AG04450 (cell line): ENCODE data around the gene EXOSC7. TPM values are rescaled to one million over a fixed set of nuclear protein-coding genes. Genes with fewer than 3 reads are reported as not detected.
"Not testable (repeated sequence)": the region's sequence is repeated elsewhere in the genome, so short reads cannot be mapped to it uniquely, and the experiment has no call there.

ENCODE experiments used
- CTCF ChIA-PET: fragments of 300-600, 350-600 bp; formaldehyde crosslinking; extraction: SDS; loops from one replicate; lab custom pipeline; 2022; ENCODE audit warnings: antibody characterized with exemption, inconsistent platforms; lab: Charles Lee
- POLR2A ChIA-PET: fragments of 350-600 bp; formaldehyde crosslinking; extraction: SDS; loops from one replicate; lab custom pipeline; 2021; ENCODE audit warnings: antibody characterized with exemption, inconsistent platforms; lab: Yijun Ruan, JAX
- DNase-seq: peaks from one replicate; pipeline ENCODE4 v3.0.0-alpha.2; 2011; ENCODE audit warnings: low read depth, low spot score
- H3K27ac ChIP-seq: one replicate; pipeline ENCODE4 v1.5.1; 2012; ENCODE audit warnings: low read depth, low read length, control low read depth
- H3K27me3 ChIP-seq: one replicate; pipeline ENCODE4 v1.6.0; 2012; ENCODE audit warnings: low read length; ENCODE audit not compliant: control insufficient read depth, insufficient read depth
- H3K4me3 ChIP-seq: 2 replicates; pipeline ENCODE4 v1.5.1; 2011; ENCODE audit warnings: mild to moderate bottlenecking, low read depth, low read length, control low read depth
- H3K9me3 ChIP-seq: 2 replicates; pipeline ENCODE4 v1.5.1; 2012; ENCODE audit warnings: low read length; ENCODE audit not compliant: control insufficient read depth, insufficient read depth
- polyA plus RNA-seq: library from polyadenylated mRNA; depleted of rRNA; stranded (reverse); fragments of >200 nt; gene quantifications from 2 replicates; pipeline ENCODE4 v1.2.3, GENCODE V29; 2011
- TF ChIP-seq, protein P1 (sequence below): IDR thresholded peaks from 2 replicates; pipeline ENCODE4 v1.5.1; 2011; ENCODE audit warnings: low read depth, low read length, control low read depth, inconsistent platforms

Gene EXOSC7
- polyA plus RNA-seq, 1 experiment, result 70.6 TPM

DNA sequence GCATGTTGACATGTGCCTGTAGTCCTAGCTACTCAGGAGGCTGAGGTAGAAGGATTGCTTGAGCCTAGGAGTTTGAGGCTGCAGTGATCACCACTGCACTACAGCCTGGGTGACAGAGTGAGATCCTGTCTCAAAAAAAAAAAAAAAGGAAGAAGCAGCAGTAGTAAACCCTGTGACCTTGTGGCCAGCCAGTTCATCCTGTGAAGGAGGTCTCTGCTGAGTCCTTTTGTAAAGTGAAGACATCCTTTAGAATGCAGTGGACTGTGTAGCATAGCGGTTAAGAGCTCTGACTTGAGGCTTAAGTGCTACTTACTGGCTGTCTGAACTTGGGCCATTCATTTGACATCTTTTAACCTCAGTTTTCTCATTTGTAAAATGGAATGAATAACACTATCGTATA is 8.3 kb downstream of the EXOSC7 start:
- ChIA-PET CTCF (interaction anchor here (0.6 to 2.4 kb wide), 2 partner anchors 9 to 360 kb away, joined by 5 to 14 read pairs; no protein-coding TSS in a partner anchor), POLR2A (no interaction called here)
- H3K27ac ChIP-seq, result no peak overlapping the region
- no peaks in the 10 kb centered on the region for H3K27me3 ChIP-seq
- no peaks in the 10 kb centered on the region; the same call in 1 of the 2 replicates for H3K9me3 ChIP-seq
- TF ChIP-seq, protein P1, sequence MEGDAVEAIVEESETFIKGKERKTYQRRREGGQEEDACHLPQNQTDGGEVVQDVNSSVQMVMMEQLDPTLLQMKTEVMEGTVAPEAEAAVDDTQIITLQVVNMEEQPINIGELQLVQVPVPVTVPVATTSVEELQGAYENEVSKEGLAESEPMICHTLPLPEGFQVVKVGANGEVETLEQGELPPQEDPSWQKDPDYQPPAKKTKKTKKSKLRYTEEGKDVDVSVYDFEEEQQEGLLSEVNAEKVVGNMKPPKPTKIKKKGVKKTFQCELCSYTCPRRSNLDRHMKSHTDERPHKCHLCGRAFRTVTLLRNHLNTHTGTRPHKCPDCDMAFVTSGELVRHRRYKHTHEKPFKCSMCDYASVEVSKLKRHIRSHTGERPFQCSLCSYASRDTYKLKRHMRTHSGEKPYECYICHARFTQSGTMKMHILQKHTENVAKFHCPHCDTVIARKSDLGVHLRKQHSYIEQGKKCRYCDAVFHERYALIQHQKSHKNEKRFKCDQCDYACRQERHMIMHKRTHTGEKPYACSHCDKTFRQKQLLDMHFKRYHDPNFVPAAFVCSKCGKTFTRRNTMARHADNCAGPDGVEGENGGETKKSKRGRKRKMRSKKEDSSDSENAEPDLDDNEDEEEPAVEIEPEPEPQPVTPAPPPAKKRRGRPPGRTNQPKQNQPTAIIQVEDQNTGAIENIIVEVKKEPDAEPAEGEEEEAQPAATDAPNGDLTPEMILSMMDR, result no peak
- no peak for DNase-seq
- H3K4me3 ChIP-seq, result no peak overlapping the region

DNA sequence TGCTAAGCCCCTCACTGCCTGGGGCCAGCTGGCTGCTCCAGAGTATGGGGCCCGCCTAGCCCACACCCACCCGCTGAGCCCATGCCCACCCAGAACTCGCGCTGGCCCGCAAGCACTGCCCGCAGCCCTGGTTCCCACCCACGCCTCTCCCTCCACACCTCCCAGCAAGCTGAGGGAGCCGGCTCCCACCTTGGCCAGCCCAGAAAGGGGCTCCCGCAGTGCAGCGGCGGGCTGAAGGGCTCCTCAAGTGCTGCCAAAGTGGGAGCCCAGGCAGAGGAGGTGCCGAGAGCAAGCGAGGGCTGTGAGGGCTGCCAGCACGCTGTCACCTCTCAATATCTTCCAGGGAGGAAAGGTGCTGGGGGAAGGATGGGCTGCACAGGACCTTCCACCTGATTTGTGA is 10.3 kb downstream of the EXOSC7 start:
- CTCF ChIA-PET, DNase-seq, H3K27me3 ChIP-seq, H3K4me3 ChIP-seq, POLR2A ChIA-PET, H3K27ac ChIP-seq, H3K9me3 ChIP-seq: not testable (repeated sequence)

DNA sequence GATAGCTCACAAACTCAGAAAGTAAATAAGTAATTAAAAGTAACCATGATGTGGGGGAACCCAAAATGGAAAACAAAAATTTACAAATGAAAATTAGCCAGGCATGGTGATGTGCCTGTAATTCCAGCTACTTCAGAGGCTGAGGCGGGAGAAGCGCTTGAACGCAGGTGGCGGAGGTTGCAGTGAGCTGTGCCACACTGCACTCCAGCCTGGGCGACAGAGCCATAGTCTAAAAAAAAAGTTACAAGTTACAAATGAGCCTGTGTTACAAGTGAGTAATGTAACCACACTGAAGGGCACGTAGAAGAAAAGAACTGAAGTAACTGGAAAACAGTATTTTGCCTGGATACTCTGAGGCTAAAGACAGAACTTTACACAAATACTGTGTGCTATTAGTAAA is 11.3 kb downstream of the EXOSC7 start:
- H3K27ac ChIP-seq, result no peak overlapping the region
- no peaks in the 10 kb centered on the region; the same call in 1 of the 2 replicates for H3K9me3 ChIP-seq
- no peak for DNase-seq
- H3K4me3 ChIP-seq, result no peak overlapping the region
- CTCF ChIA-PET, result interaction anchor here (0.8 to 8.3 kb wide), 2 partner anchors 11 to 673 kb away, joined by 3 to 47 read pairs; partner anchors contain the start of genes EXOSC7 and ZDHHC3
- TF ChIP-seq, protein P1, result no peak
- no peaks in the 10 kb centered on the region for H3K27me3 ChIP-seq
- POLR2A ChIA-PET, result no interaction called here

DNA sequence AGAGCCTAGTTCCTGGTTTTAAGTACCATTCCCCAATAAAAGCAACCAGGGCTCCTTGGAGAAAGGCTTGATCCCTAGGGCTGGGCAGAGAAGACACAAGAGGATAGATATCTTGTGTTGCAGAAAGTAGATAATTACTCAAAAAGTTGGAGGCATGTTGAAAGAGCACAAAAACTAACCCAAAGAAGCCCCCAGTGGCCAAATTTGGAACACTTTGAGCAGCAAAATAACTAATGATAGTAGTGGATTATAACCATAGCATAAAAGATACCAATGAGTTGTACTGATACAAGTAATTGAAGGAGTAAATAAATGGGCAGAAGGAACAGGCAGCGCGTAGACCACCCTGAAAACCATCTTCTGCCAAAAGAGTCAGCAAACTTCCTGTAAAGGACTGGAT is 12.0 kb downstream of the EXOSC7 start:
- ChIA-PET CTCF (interaction anchor here (0.8 to 8.3 kb wide), 3 partner anchors 12 to 48 kb away, joined by 3 to 47 read pairs (median 3); partner anchors contain the start of genes EXOSC7 and ZDHHC3), POLR2A (no interaction called here)
- no peaks in the 10 kb centered on the region for H3K27me3 ChIP-seq
- no peaks in the 10 kb centered on the region; the same call in 1 of the 2 replicates for H3K9me3 ChIP-seq
- no peak overlapping the region for H3K4me3 ChIP-seq
- TF ChIP-seq, protein P1, result peak; percentile 55
- H3K27ac ChIP-seq, result no peak overlapping the region
- DNase-seq, result no peak

DNA sequence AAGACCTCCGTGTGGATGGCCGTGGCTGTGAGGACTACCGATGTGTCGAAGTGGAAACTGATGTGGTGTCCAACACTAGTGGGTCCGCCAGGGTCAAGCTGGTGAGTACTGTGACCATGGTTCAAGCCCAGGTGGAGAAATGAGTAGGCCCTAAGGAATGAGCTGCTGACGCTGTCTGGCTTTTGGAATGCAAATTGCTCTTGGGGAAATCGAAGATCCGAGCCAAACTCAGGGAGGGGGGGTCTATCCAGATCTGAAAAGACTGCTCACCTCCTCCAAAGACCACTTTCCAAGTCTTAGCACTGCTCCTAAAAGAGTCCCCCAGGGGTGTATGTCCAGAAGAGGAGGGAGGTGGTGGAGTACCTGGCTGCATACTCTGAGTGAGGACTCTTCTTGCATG is 13.1 kb downstream of the EXOSC7 start:
- Histone ChIP-seq H3K27me3 (no peaks in the 10 kb centered on the region), H3K27ac (no peak overlapping the region), H3K9me3 (no peaks in the 10 kb centered on the region; the same call in 1 of the 2 replicates), H3K4me3 (no peak overlapping the region)
- TF ChIP-seq, protein P1, result no peak
- DNase-seq, result no peak
- CTCF ChIA-PET, result interaction anchor here (0.8 to 8.3 kb wide), 3 partner anchors 12 to 47 kb away, joined by 3 to 47 read pairs (median 3); partner anchors contain the start of genes EXOSC7 and ZDHHC3
- POLR2A ChIA-PET, result no interaction called here
